ENCODE results near the gene OSGEPL1. TPM values are rescaled to one million over a fixed set of nuclear protein-coding genes. Genes with fewer than 3 reads are reported as not detected.
"Not testable (repeated sequence)": the region's sequence is repeated elsewhere in the genome, so short reads cannot be mapped to it uniquely, and the experiment has no call there.

OSGEPL1 gene
- total RNA-seq, 2 experiments from 2014 or later, result 14.3 to 15.5 TPM

GRCh38 chr2:189717593-189717992 is 45.0 kb downstream of the OSGEPL1 start:
- H3K4me1 Mint-ChIP-seq; H3K27ac Mint-ChIP-seq; H3K27me3 Mint-ChIP-seq; ATAC-seq (ENCODE audit: low read depth); H3K9me3 Mint-ChIP-seq; H3K4me3 Mint-ChIP-seq; POLR2A ChIA-PET; DNase-seq: not testable (repeated sequence)
- H3K36me3 Mint-ChIP-seq, result peaks cover 12% of the 10 kb centered on the region

DNA sequence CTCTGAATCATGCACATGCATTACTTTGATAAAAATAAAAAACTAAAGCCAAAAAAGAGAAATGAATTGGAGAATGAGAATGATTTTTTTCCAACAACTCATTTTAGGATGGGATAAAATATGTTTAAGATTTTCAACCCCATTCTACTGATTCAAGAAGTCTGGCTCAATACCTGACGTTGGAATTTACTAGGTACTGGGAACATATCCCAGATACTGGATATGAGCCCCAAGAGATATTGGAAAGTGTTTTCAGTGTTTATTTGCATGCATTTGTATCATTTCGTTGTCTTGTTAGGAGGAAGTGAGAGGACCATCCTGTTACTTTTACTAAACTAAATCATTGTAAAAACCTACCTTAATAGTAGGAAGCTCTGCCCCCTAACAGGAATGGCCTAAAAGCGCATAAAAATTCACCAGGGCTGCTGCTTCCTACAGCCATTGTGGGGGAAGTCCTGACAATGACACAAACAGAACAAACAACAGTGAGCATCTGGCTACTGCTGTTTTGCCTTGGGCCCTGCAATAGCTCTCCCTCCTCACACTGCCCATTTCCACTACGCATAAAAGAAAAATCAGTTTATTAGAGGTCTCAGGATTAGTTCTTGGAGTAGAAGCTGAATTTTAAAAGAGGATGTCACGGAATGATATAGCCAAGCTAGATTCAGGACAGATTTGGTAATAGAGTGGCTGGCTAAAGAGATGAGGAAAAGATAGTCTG is 52.9 kb downstream of the OSGEPL1 start:
- DNase-seq, result no peak
- H3K4me1 Mint-ChIP-seq, result no peaks in the 10 kb centered on the region
- H3K36me3 Mint-ChIP-seq, result peaks cover 11% of the 10 kb centered on the region
- H3K4me3 Mint-ChIP-seq, result no peak overlapping the region
- POLR2A ChIA-PET, result no interaction called here
- peaks cover 5% of the 10 kb centered on the region for H3K9me3 Mint-ChIP-seq
- H3K27ac Mint-ChIP-seq, result no peak overlapping the region
- H3K27me3 Mint-ChIP-seq, result no peaks in the 10 kb centered on the region
- ATAC-seq (ENCODE audit: low read depth), result no peak

DNA sequence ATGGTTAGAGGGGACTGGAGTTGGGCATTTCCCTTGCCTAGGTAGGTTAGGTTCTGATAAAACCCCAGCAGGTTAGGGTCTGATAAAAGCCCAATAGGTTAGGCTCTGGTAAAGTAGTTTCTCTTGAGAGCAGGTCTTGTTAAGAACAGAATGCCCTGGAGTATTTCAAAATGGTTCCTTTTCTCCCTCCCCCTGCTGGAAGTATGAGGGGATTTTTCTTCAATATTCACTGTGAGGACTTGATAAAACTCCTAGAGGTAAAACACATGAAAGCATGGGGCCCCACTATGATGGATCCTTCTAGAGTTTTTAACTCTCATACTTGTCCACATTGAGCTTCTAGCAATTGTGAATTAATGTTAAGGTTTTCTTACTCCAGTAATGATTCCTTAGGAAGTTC is 60.5 kb downstream of the OSGEPL1 start:
- H3K4me1 Mint-ChIP-seq, result no peaks in the 10 kb centered on the region
- no peak for ATAC-seq (ENCODE audit: low read depth)
- H3K36me3 Mint-ChIP-seq, result peaks cover 1% of the 10 kb centered on the region
- no peak for DNase-seq
- no peak overlapping the region for H3K27ac Mint-ChIP-seq
- POLR2A ChIA-PET, result no interaction called here
- no peak overlapping the region for H3K4me3 Mint-ChIP-seq
- no peaks in the 10 kb centered on the region for H3K9me3 Mint-ChIP-seq
- H3K27me3 Mint-ChIP-seq, result no peaks in the 10 kb centered on the region

DNA sequence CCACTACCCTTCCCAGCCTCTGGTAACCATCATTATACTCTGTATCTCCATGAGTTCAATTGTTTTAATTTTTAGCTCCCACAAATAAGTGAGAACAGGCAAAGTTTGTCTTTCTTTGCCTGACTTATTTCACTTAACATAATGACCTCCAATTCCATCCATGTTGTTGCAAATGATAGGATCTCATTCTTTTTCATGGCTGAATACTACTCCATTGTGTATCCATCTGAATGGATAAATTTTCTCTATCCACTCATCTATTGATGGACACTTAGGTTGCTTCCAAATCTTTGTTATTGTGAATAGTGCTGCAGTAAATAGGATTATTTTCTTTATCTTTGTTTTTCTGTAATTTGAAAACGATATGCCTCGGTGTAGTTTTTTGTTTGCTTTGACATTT is 61.9 kb downstream of the OSGEPL1 start:
- POLR2A ChIA-PET, result no interaction called here
- Mint-ChIP-seq H3K4me1 (no peaks in the 10 kb centered on the region), H3K9me3 (no peaks in the 10 kb centered on the region), H3K27ac (no peak overlapping the region), H3K4me3 (no peak overlapping the region), H3K27me3 (no peaks in the 10 kb centered on the region), H3K36me3 (no peaks in the 10 kb centered on the region)
- DNase-seq, result no peak
- ATAC-seq (ENCODE audit: low read depth), result no peak

GRCh38 chr2:189698020-189698887 is 64.3 kb downstream of the OSGEPL1 start:
- no peaks in the 10 kb centered on the region for H3K9me3 Mint-ChIP-seq

More at GRCh38 chr2:189698020-189698887, 64.3 kb downstream of the OSGEPL1 start:
- H3K4me1 Mint-ChIP-seq, result no peaks in the 10 kb centered on the region
- no peaks in the 10 kb centered on the region for H3K36me3 Mint-ChIP-seq
- ATAC-seq (ENCODE audit: low read depth), result peak; percentile 50
- H3K27ac Mint-ChIP-seq, result peak overlapping the region; percentile 61
- no peak for DNase-seq
- POLR2A ChIA-PET, result no interaction called here
- H3K27me3 Mint-ChIP-seq, result no peaks in the 10 kb centered on the region
- H3K4me3 Mint-ChIP-seq, result peak overlapping the region; percentile 42

Other genes starting within 250 kb of the OSGEPL1 start
- gene SLC40A1, start 182.0 kb downstream of the OSGEPL1 start, total RNA-seq, result 1 to 10 TPM; 4.1 to 4.6 TPM
- gene ASNSD1, start 101.3 kb downstream of the OSGEPL1 start, total RNA-seq, result 10 to 100 TPM; 37.0 to 39.8 TPM
- 1 to 10 TPM; 8.8 to 9.2 TPM for gene ANKAR, start 88.1 kb downstream of the OSGEPL1 start, total RNA-seq
- gene ORMDL1, start 21.5 kb upstream of the OSGEPL1 start, total RNA-seq, result 100 to 1,000 TPM in 1 of 2 experiments, 10 to 100 TPM in 1; 98.2 to 105 TPM
- gene PMS1, start 21.7 kb upstream of the OSGEPL1 start, total RNA-seq, result 10 to 100 TPM; 31.2 to 35.7 TPM